GM06990 (cell line): ENCODE measurements around the gene OPCML.

Source experiments
- DNase-seq: peaks from one replicate; pipeline ENCODE4 v3.0.0-alpha.2; 2011; ENCODE audit not compliant: insufficient read length; ENCODE audit errors: extremely low read depth
- H3K27me3 ChIP-seq: replicated peaks from 2 replicates; pipeline ENCODE4 v1.6.0; 2011; ENCODE audit warnings: low read length; ENCODE audit not compliant: control insufficient read depth, insufficient read depth
- H3K36me3 ChIP-seq: 2 replicates; pipeline ENCODE4 v1.5.1; 2011; ENCODE audit warnings: low read length; ENCODE audit not compliant: control insufficient read depth, insufficient read depth
- H3K4me3 ChIP-seq: replicated peaks from 2 replicates; pipeline ENCODE4 v1.5.1; 2011; ENCODE audit warnings: low read depth, mild to moderate bottlenecking, control low read depth, low read length
- TF ChIP-seq, protein P1 (sequence below): IDR thresholded peaks from 2 replicates; pipeline ENCODE4 v1.5.1; 2011; ENCODE audit warnings: low read length, control low read depth, mild to moderate bottlenecking, inconsistent platforms; ENCODE audit not compliant: insufficient read depth, poor library complexity, severe bottlenecking

OPCML gene

DNA sequence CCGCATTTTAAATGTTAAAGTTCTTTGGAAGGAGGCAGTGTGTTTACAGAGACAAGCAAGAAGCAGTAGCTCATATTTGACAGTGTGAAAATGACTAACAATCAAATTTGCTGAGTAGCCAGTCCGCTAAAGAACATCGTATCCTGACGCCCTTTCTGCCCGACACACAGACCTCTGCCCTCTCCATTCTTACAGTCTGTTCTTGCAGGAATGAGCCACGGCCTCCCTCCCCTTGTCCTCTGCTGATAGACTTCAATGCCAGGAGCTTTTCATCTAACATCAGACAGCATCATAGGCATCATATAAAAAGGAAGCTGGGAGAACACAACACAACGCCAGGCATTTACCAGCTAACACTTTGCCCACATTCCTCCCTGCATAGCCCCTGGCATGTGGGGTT is 486.0 kb downstream of the OPCML start:
- Histone ChIP-seq H3K4me3 (no peak overlapping the region), H3K27me3 (no peaks in the 10 kb centered on the region; the same call in 1 of the 2 replicates), H3K36me3 (no peaks in the 10 kb centered on the region)
- TF ChIP-seq, protein P1, sequence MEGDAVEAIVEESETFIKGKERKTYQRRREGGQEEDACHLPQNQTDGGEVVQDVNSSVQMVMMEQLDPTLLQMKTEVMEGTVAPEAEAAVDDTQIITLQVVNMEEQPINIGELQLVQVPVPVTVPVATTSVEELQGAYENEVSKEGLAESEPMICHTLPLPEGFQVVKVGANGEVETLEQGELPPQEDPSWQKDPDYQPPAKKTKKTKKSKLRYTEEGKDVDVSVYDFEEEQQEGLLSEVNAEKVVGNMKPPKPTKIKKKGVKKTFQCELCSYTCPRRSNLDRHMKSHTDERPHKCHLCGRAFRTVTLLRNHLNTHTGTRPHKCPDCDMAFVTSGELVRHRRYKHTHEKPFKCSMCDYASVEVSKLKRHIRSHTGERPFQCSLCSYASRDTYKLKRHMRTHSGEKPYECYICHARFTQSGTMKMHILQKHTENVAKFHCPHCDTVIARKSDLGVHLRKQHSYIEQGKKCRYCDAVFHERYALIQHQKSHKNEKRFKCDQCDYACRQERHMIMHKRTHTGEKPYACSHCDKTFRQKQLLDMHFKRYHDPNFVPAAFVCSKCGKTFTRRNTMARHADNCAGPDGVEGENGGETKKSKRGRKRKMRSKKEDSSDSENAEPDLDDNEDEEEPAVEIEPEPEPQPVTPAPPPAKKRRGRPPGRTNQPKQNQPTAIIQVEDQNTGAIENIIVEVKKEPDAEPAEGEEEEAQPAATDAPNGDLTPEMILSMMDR, result no peak
- no peak for DNase-seq

DNA sequence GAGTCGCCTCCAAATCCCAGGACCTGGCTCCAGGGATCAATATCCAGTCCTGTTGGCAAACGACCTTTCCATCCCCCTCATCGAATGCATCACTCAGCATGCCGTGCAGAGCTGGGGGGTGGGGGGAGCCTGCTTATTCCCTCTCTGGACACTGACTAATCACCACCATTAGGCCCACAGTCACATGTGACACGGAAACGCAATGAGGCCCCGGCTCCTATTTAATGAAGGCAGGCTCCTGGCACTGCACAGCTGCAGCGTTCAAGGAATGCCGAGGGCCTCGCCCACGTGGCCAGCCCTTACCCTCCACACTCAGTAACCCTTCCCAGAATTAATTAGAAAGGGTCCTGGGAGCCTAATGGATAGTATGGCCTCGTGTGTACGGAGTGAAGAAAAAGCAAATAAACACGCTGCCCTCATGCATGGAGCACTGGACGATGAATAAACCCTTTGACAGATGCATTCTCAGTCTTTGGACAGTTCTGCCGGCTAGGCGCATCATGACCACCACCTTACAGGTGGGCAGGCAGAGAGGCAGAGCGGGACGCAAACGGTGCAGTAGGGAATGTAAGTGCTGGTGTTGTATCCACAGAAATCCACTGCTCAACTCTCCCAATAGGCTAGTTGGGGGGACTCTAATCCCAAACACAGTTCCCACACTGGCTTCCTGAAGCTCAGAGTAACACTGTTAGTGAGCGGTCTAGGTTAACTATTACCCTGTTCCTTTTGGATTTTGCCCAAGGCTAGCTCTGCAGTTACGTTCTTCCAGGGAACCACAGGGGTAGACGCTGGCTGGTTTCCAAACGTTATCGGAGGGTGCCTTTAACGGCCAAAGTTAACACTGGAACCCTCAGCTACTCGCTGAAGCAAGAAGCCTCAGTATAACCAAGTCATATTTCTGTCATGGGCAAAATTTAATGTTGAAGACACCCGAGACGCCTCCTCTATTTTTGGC is 490.1 kb downstream of the OPCML start:
- no peaks in the 10 kb centered on the region for H3K36me3 ChIP-seq
- H3K27me3 ChIP-seq, result no peaks in the 10 kb centered on the region; the same call in 1 of the 2 replicates
- no peak overlapping the region for H3K4me3 ChIP-seq
- no peak for DNase-seq
- TF ChIP-seq, protein P1, result no peak

DNA sequence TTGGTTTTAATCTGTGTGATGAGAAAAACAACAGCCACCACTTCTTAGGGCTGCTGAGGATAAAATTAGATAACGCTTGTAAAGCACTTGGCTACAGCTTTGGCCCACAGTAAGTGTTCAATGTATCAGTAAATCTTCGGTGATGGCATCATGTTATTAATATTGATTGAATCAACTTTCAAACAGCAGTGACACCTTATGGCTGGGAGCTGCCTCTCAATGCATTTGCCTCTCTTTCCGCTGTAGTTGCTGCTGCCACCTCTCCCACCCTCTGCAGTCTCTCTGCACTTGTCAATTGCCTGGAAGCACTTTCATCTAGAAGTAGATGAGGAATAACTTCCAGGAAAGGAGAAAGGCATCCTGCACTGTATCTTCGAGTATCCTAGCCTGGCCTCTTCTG is 491.1 kb downstream of the OPCML start:
- TF ChIP-seq, protein P1, result no peak

DNA sequence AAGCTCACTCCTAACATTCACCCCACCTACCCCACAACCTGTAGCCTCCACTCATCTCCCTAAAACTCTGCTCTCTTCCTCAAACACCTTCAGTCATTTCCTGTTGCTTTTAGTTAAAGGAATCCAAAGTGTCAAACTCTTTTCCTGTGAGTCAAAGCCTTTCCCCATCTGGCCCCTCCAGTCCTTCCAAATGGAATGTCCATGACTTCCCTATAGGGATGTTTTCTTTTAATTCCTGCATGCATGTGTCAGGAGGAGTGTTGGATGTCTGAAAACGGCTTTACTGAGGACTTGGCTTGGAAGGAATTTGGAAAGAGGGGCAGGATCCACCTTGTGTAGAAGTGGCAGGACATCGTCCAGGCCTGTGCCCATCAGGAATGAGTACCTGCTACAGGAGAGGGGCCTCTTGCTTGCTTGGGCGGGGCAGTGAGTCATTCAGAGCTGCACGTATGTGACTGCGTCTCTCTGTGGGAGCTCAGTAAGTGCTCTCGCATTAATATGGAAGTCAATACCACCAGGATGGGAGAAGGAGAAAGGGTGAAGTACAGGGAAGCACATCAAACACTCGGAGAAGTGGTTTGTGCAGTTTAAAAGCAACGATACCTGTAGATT is 491.9 kb downstream of the OPCML start:
- TF ChIP-seq, protein P1, result no peak
- Histone ChIP-seq H3K36me3 (no peaks in the 10 kb centered on the region), H3K27me3 (peaks cover 1% of the 10 kb centered on the region), H3K4me3 (no peak overlapping the region)
- no peak for DNase-seq

More for the DNA sequence above, 491.1 kb downstream of the OPCML start:
- Histone ChIP-seq H3K4me3 (no peak overlapping the region), H3K27me3 (no peaks in the 10 kb centered on the region; the same call in 1 of the 2 replicates), H3K36me3 (no peaks in the 10 kb centered on the region)
- DNase-seq, result no peak

DNA sequence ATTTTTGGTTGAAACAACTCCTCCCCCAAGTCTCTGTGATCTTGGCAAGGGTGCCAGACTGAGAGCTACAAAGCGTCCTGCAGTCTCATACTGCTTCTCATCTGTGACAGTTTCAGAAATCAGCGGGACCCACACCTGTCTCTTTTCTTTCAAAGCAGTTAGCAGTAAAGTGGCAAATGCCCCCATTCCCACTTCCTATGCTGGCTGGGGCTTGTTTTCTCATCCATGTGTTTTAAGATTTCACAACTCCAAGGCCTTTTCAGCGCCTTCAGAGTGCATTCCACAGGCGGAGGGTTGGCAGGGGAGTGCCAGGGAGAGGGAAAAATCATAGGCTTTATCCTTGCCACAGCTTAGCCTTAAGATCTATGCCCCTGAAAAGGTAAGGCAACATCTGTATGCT is 493.5 kb downstream of the OPCML start:
- Histone ChIP-seq H3K27me3 (peaks cover 1% of the 10 kb centered on the region), H3K36me3 (no peaks in the 10 kb centered on the region), H3K4me3 (no peak overlapping the region)
- no peak for DNase-seq
- TF ChIP-seq, protein P1, result no peak
